GM19395 (cell line): ENCODE results near the gene IHH.

Source experiments
- ATAC-seq: cut with Tn5 transposase; IDR thresholded peaks from one replicate; pipeline ENCODE4 v1.9.1; 2021; ENCODE audit warnings: mild to moderate bottlenecking, moderate library complexity; ENCODE audit not compliant: unreplicated experiment

IHH gene

GRCh38 chr2:219020604-219021365 is 39.9 kb downstream of the IHH start:
- ATAC-seq, result no peak

GRCh38 chr2:219019436-219019835 is 41.3 kb downstream of the IHH start:
- ATAC-seq, result no peak

GRCh38 chr2:219018726-219019125 is 42.0 kb downstream of the IHH start:
- no peak for ATAC-seq

GRCh38 chr2:219018286-219018685 is 42.4 kb downstream of the IHH start:
- ATAC-seq, result no peak

- no peak for ATAC-seq
Measured at GRCh38 chr2:219017201-219017931, 43.4 kb downstream of the IHH start.

- no peak for ATAC-seq
Measured at GRCh38 chr2:219016721-219017120, 44.0 kb downstream of the IHH start.

- no peak for ATAC-seq
Measured at GRCh38 chr2:219010873-219011272, 49.8 kb downstream of the IHH start.

- no peak for ATAC-seq
Measured at GRCh38 chr2:219010162-219010756, 50.5 kb downstream of the IHH start.

GRCh38 chr2:219009294-219009693 is 51.4 kb downstream of the IHH start:
- no peak for ATAC-seq
